ENCODE results near the gene CA10. TPM values are rescaled to one million over a fixed set of nuclear protein-coding genes. Genes with fewer than 3 reads are reported as not detected.

CA10 gene
- total and polyA plus RNA-seq, 2 of the 4 experiments (the other 2 are of a cell fraction) = not detected

- dilution Hi-C loops (cut with HindIII; ENCODE audit: low sequenced_read_pairs, unreplicated experiment) (no loop called here), in situ Hi-C loops (cut with MboI; ENCODE audit: low sequenced_read_pairs) (no loop called here), intact Hi-C loops (cut with micrococcal nuclease) (no loop called here)
- Histone ChIP-seq H3K56ac (ENCODE audit: extremely low read depth, insufficient read depth, low read length) (no peak overlapping the region), H3K4me1 (ENCODE audit: control insufficient read depth, insufficient read depth, low read length) (no peaks in the 10 kb centered on the region), H3K36me3 (ENCODE audit: control insufficient read depth, insufficient read depth, low read length) (no peaks in the 10 kb centered on the region), H2AFZ (replicated peaks; ENCODE audit: low read length, poor library complexity) (no peak overlapping the region), H2AK9ac (replicated peaks; ENCODE audit: low read depth, low read length, poor library complexity) (no peak overlapping the region), H3K27ac (ENCODE audit: insufficient read depth, low read length) (no peak overlapping the region), H2BK120ac (ENCODE audit: low read depth, low read length) (no peak overlapping the region), H3K4me2 (ENCODE audit: low read depth, low read length) (no peak overlapping the region), H3K18ac (ENCODE audit: low read depth, low read length) (no peak overlapping the region), H2BK5ac (ENCODE audit: low read depth, low read length, poor library complexity, severe bottlenecking) (no peak overlapping the region), H3K23ac (ENCODE audit: low read depth, low read length) (no peak overlapping the region), H4K8ac (ENCODE audit: low read depth in 2 of 2, low read length in 2 of 2) (no peak overlapping the region), H3K79me1 (ENCODE audit: low read depth in 1 of 2, low read length in 2 of 2) (no peaks in the 10 kb centered on the region), H4K5ac (ENCODE audit: low read depth, low read length) (no peak overlapping the region), H2BK20ac (ENCODE audit: low read depth, low read length) (no peak overlapping the region), H2AK5ac (ENCODE audit: low read depth, low read length) (no peak overlapping the region), H4K20me1 (ENCODE audit: insufficient read depth, low read length) (no peaks in the 10 kb centered on the region), H3K9ac (ENCODE audit: low read depth, low read length) (no peak overlapping the region), H3K27me3 (ENCODE audit: control insufficient read depth, insufficient read depth, low read length) (no peaks in the 10 kb centered on the region), H2BK15ac (ENCODE audit: low read depth, low read length) (no peak overlapping the region), H3K9me1 (ENCODE audit: insufficient read depth, low read length) (no peaks in the 10 kb centered on the region), H3K9me3 (ENCODE audit: control insufficient read depth, insufficient read depth, low read length) (peaks cover 2% of the 10 kb centered on the region; the same call in 1 of the 2 replicates), H3K14ac (replicated peaks; ENCODE audit: low read depth, low read length) (no peak overlapping the region), H4K91ac (ENCODE audit: insufficient read depth, low read depth, low read length) (no peak overlapping the region), H3K4me3 (ENCODE audit: insufficient read depth, low read depth, low read length) (no peak overlapping the region), H3K4ac (ENCODE audit: low read depth, low read length) (no peak overlapping the region)
- DNase-seq (no peak), ATAC-seq (ENCODE audit: low read depth) (no peak)
- no TSS peak for BruUV-seq (replicated peaks)
- ChIA-PET CTCF (no interaction called here), POLR2A (ENCODE audit: unreplicated experiment) (no interaction called here)
- no peak for TF ChIP-seq NFE2L2 (IDR thresholded peaks at IDR 0.05; ENCODE audit: low read depth, low read length)
- no peak for TF ChIP-seq RFX5 (IDR thresholded peaks at IDR 0.05; ENCODE audit: low read depth, low read length)
- TF ChIP-seq BHLHE40 (IDR thresholded peaks at IDR 0.05; ENCODE audit: low read depth, low read length) = no peak
- TF ChIP-seq, protein P1, sequence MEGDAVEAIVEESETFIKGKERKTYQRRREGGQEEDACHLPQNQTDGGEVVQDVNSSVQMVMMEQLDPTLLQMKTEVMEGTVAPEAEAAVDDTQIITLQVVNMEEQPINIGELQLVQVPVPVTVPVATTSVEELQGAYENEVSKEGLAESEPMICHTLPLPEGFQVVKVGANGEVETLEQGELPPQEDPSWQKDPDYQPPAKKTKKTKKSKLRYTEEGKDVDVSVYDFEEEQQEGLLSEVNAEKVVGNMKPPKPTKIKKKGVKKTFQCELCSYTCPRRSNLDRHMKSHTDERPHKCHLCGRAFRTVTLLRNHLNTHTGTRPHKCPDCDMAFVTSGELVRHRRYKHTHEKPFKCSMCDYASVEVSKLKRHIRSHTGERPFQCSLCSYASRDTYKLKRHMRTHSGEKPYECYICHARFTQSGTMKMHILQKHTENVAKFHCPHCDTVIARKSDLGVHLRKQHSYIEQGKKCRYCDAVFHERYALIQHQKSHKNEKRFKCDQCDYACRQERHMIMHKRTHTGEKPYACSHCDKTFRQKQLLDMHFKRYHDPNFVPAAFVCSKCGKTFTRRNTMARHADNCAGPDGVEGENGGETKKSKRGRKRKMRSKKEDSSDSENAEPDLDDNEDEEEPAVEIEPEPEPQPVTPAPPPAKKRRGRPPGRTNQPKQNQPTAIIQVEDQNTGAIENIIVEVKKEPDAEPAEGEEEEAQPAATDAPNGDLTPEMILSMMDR (conservative IDR thresholded peaks at IDR 0.05; ENCODE audit: low read depth, low read length) = no peak
- TF ChIP-seq, protein P2, sequence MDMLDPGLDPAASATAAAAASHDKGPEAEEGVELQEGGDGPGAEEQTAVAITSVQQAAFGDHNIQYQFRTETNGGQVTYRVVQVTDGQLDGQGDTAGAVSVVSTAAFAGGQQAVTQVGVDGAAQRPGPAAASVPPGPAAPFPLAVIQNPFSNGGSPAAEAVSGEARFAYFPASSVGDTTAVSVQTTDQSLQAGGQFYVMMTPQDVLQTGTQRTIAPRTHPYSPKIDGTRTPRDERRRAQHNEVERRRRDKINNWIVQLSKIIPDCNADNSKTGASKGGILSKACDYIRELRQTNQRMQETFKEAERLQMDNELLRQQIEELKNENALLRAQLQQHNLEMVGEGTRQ (IDR thresholded peaks at IDR 0.05; ENCODE audit: low read depth, low read length) = no peak
- TF ChIP-seq CEBPB (IDR thresholded peaks at IDR 0.05; ENCODE audit: low read depth, low read length) = no peak
- no peak for TF ChIP-seq MXI1 (IDR thresholded peaks at IDR 0.05; ENCODE audit: borderline replicate concordance, low read depth, low read length)
- TF ChIP-seq MAFK (IDR thresholded peaks at IDR 0.05; ENCODE audit: low read depth, low read length) = no peak
- TF ChIP-seq POLR2A (IDR thresholded peaks at IDR 0.05; ENCODE audit: low read depth, low read length) = no peak
- WGBS, 2 experiments (ENCODE audit: extremely low coverage in 2 of 2, insufficient read length in 1 of 2) = 0% methylated on average over 1 of the region's 2 CpGs; no CpG with 5 or more reads in 1 of the 2 experiments
Observed at GRCh38 chr17:51598824-51599223, 559.7 kb downstream of the CA10 start.
